Measurements from ENCODE around the gene SH3TC1.

The SH3TC1 gene

GRCh38 chr4:8180310-8181093 is 18.6 kb upstream of the SH3TC1 start:
- in situ Hi-C loops (cut with MboI; ENCODE audit: low sequenced_read_pairs) = no loop called here

- in situ Hi-C loops (cut with MboI; ENCODE audit: low sequenced_read_pairs) = no loop called here
Measured at GRCh38 chr4:8181119-8181518, 18.0 kb upstream of the SH3TC1 start.

GRCh38 chr4:8181844-8182243 is 17.2 kb upstream of the SH3TC1 start:
- in situ Hi-C loops (cut with MboI; ENCODE audit: low sequenced_read_pairs) = no loop called here

- in situ Hi-C loops (cut with MboI; ENCODE audit: low sequenced_read_pairs) = no loop called here
Measured at GRCh38 chr4:8182294-8182693, 16.8 kb upstream of the SH3TC1 start.

GRCh38 chr4:8182858-8183725 is 16.0 kb upstream of the SH3TC1 start:
- in situ Hi-C loops (cut with MboI; ENCODE audit: low sequenced_read_pairs) = no loop called here

GRCh38 chr4:8184061-8184460 is 15.0 kb upstream of the SH3TC1 start:
- in situ Hi-C loops (cut with MboI; ENCODE audit: low sequenced_read_pairs) = no loop called here

GRCh38 chr4:8185295-8185694 is 13.8 kb upstream of the SH3TC1 start:
- in situ Hi-C loops (cut with MboI; ENCODE audit: low sequenced_read_pairs) = no loop called here

- in situ Hi-C loops (cut with MboI; ENCODE audit: low sequenced_read_pairs) = no loop called here
Measured at GRCh38 chr4:8185930-8186329, 13.2 kb upstream of the SH3TC1 start.

GRCh38 chr4:8188085-8188484 is 11.0 kb upstream of the SH3TC1 start:
- in situ Hi-C loops (cut with MboI; ENCODE audit: low sequenced_read_pairs) = no loop called here

GRCh38 chr4:8188743-8189550 is 10.1 kb upstream of the SH3TC1 start:
- in situ Hi-C loops (cut with MboI; ENCODE audit: low sequenced_read_pairs) = no loop called here

- in situ Hi-C loops (cut with MboI; ENCODE audit: low sequenced_read_pairs) = no loop called here
Measured at GRCh38 chr4:8189551-8190466, 9.3 kb upstream of the SH3TC1 start.

- in situ Hi-C loops (cut with MboI; ENCODE audit: low sequenced_read_pairs) = no loop called here
Measured at GRCh38 chr4:8191136-8191747, 7.8 kb upstream of the SH3TC1 start.

GRCh38 chr4:8192748-8193738 is 6.0 kb upstream of the SH3TC1 start:
- in situ Hi-C loops (cut with MboI; ENCODE audit: low sequenced_read_pairs) = no loop called here

GRCh38 chr4:8194306-8195242 is 4.5 kb upstream of the SH3TC1 start:
- in situ Hi-C loops (cut with MboI; ENCODE audit: low sequenced_read_pairs) = no loop called here

GRCh38 chr4:8195431-8195830 is 3.7 kb upstream of the SH3TC1 start:
- in situ Hi-C loops (cut with MboI; ENCODE audit: low sequenced_read_pairs) = no loop called here

GRCh38 chr4:8195841-8196458 is 3.1 kb upstream of the SH3TC1 start:
- in situ Hi-C loops (cut with MboI; ENCODE audit: low sequenced_read_pairs) = no loop called here

GRCh38 chr4:8197521-8197920 is 1.6 kb upstream of the SH3TC1 start:
- in situ Hi-C loops (cut with MboI; ENCODE audit: low sequenced_read_pairs) = no loop called here
